Kidney (tissue), 14 donors: Measurements from ENCODE around the gene FAAP100. TPM values are rescaled to one million over a fixed set of nuclear protein-coding genes. Genes with fewer than 3 reads are reported as not detected.
A peak's percentile ranks its signal among the peaks of the same experiment; 100 is the strongest.

Experiments
- DNase-seq, 5 donors: peaks; one replicate each; pipeline ENCODE4 v3.0.0-alpha.2; 2013 to 2020
- FAIRE-seq: peaks from 2 replicates; lab custom pipeline; 2012; peaks lifted over from hg19 to GRCh38; lab: Jason Lieb, UNC
- H3K27ac ChIP-seq, 2 donors: one replicate each; pipeline ENCODE4 v1.7.0; 2013; ENCODE audit warnings: low read depth in 2 of 2, low read length in 2 of 2, inconsistent platforms in 1 of 2
- H3K27me3 ChIP-seq: one replicate; pipeline ENCODE4 v1.7.1; 2013; ENCODE audit warnings: low read length, inconsistent platforms; ENCODE audit not compliant: control insufficient read depth, insufficient read depth
- H3K36me3 ChIP-seq, 3 donors: one replicate each; pipeline versions ENCODE4 v1.7.0 to v1.7.1; 2013; ENCODE audit warnings: low read length in 3 of 3, control low read depth in 1 of 3, inconsistent platforms in 1 of 3; ENCODE audit not compliant: insufficient read depth in 3 of 3, control insufficient read depth in 2 of 3
- H3K4me1 ChIP-seq, 3 donors: one replicate each; pipeline versions ENCODE4 v1.7.0 to v1.7.1; 2013; ENCODE audit warnings: low read length in 3 of 3, inconsistent platforms in 1 of 3, low read depth in 1 of 3; ENCODE audit not compliant: control insufficient read depth in 2 of 3, insufficient read depth in 2 of 3
- H3K4me3 ChIP-seq, 3 donors: one replicate each; pipeline versions ENCODE4 v1.7.0 to v1.8.1; 2013; ENCODE audit warnings: low read length in 3 of 3, control low read depth in 1 of 3, inconsistent platforms in 1 of 3
- H3K9ac ChIP-seq, 3 donors: one replicate each; pipeline versions ENCODE4 v1.7.0 to v1.7.1; 2013; ENCODE audit warnings: low read length in 3 of 3, control low read depth in 1 of 3, inconsistent platforms in 1 of 3
- H3K9me3 ChIP-seq, 3 donors: one replicate each; pipeline versions ENCODE4 v1.7.0 to v1.7.1; 2013; ENCODE audit warnings: low read length in 3 of 3, control low read depth in 1 of 3, inconsistent platforms in 1 of 3; ENCODE audit not compliant: control insufficient read depth in 2 of 3, insufficient read depth in 1 of 3
- CTCF ChIP-seq: IDR thresholded peaks from 3 replicates; pipeline ENCODE4 v1.5.1; 2012; ENCODE audit warnings: mild to moderate bottlenecking, moderate library complexity, borderline replicate concordance; ENCODE audit not compliant: insufficient read depth; ENCODE audit errors: extremely low read depth
- intact Hi-C: fragments of 100-400 bp; cut with DNase I; formaldehyde crosslinking; loops from one replicate; pipeline ENCODE4 v1.11.1; 2022
- polyA plus RNA-seq: library from polyadenylated mRNA; stranded (reverse); fragments of 350-450 nt; fragmentation: Illumina TruSeq; extraction: RNeasy Lipid Tissue Mini Kit (QIAGEN cat#74804); gene quantifications from one replicate; pipeline ENCODE4 v1.2.3, GENCODE V29; 2014; ENCODE audit warnings: low read depth, low replicate concordance; ENCODE audit not compliant: insufficient read depth
- total RNA-seq: library from RNA; stranded (reverse); fragmentation: NEBNext Ultra II Directional; extraction: Animal tissue kit (Norgen Biotek cat#: 25700); gene quantifications from one replicate; pipeline ENCODE4 v1.2.1, GENCODE V29; 2021
- donor health status: control.
- donor health status: control.
- donor health status: control.
- donor health status: control.
- donor health status: control.
- donor health status: DM: yes; HTN: yes; CAD: no.
- donor health status: Normal renal cell carcinoma (clear cell type).

The FAAP100 gene
- total and polyA plus RNA-seq, 2 donors from 2014 or later = 13.2 to 28.6 TPM

GRCh38 chr17:81558941-81559806, 7.0 kb upstream of the FAAP100 start:
- H3K4me3 ChIP-seq = no peak overlapping the region
- peaks cover 3 to 38% (median 8%) of the 10 kb centered on the region in 3 donors for H3K36me3 ChIP-seq
- H3K9ac ChIP-seq = no peak overlapping the region
- no peak overlapping the region for H3K27ac ChIP-seq
- H3K9me3 ChIP-seq = no peaks in the 10 kb centered on the region
- FAIRE-seq = no peak
- peaks cover 0 to 1% (median 0%) of the 10 kb centered on the region in 3 donors for H3K4me1 ChIP-seq
- DNase-seq = peak in 1 of 5 donors; percentile 51
- H3K27me3 ChIP-seq = no peaks in the 10 kb centered on the region
- no peak for TF ChIP-seq CTCF
- intact Hi-C loops = no loop called here

GRCh38 chr17:81558115-81558468, 5.9 kb upstream of the FAAP100 start:
- H3K27me3 ChIP-seq = no peaks in the 10 kb centered on the region
- no peak overlapping the region for H3K9ac ChIP-seq
- peaks cover 3 to 30% (median 8%) of the 10 kb centered on the region in 3 donors for H3K36me3 ChIP-seq
- no peak overlapping the region for H3K27ac ChIP-seq
- no peak for TF ChIP-seq CTCF
- FAIRE-seq (no peak), DNase-seq (no peak)
- H3K4me1 ChIP-seq = peaks cover 0 to 10% (median 10%) of the 10 kb centered on the region in 3 donors
- intact Hi-C loops = no loop called here
- no peaks in the 10 kb centered on the region for H3K9me3 ChIP-seq
- H3K4me3 ChIP-seq = no peak overlapping the region

GRCh38 chr17:81557276-81558114, 5.3 kb upstream of the FAAP100 start:
- no peak for FAIRE-seq
- H3K36me3 ChIP-seq = peaks cover 3 to 28% (median 8%) of the 10 kb centered on the region in 3 donors
- H3K9me3 ChIP-seq = no peaks in the 10 kb centered on the region
- H3K4me3 ChIP-seq = no peak overlapping the region
- no peaks in the 10 kb centered on the region for H3K27me3 ChIP-seq
- no peak for TF ChIP-seq CTCF
- peak in 1 of 5 donors; percentile 62 for DNase-seq
- intact Hi-C loops = no loop called here
- no peak overlapping the region for H3K9ac ChIP-seq
- no peak overlapping the region for H3K27ac ChIP-seq
- peaks cover 0 to 13% (median 10%) of the 10 kb centered on the region in 3 donors for H3K4me1 ChIP-seq
